ENCODE data around the gene UCK2.

DNA sequence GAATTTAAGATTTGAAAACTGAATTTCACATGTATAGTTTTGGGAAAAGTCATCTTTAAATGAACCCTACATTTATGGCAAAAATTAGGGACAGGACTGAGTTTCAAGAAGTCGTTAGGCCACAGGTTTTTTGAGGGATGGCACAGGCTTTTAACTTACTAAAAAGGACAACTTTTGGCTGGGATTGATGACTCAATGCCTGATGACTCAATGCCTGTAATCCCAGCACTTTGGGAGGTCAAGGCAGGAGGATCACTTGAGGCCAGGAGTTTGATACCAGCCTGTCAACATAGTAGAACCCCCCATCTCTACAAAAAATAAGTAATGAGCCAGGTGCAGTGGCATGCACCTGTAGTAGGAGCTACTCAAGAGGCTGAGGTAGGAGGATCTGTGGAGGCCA, 15.9 kb downstream of the UCK2 start:
- no peak for TF ChIP-seq HDGF (IDR thresholded peaks at IDR 0.05; ENCODE audit: borderline replicate concordance)
- no peak for TF ChIP-seq ZNF384 (IDR thresholded peaks at IDR 0.05)
- TF ChIP-seq SP1 (IDR thresholded peaks at IDR 0.05): no peak
- TF ChIP-seq FOXA1 (IDR thresholded peaks at IDR 0.05): no peak
- TF ChIP-seq, protein P1, sequence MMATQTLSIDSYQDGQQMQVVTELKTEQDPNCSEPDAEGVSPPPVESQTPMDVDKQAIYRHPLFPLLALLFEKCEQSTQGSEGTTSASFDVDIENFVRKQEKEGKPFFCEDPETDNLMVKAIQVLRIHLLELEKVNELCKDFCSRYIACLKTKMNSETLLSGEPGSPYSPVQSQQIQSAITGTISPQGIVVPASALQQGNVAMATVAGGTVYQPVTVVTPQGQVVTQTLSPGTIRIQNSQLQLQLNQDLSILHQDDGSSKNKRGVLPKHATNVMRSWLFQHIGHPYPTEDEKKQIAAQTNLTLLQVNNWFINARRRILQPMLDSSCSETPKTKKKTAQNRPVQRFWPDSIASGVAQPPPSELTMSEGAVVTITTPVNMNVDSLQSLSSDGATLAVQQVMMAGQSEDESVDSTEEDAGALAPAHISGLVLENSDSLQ (IDR thresholded peaks at IDR 0.05): no peak
- TF ChIP-seq NFRKB (IDR thresholded peaks at IDR 0.05): no peak
- no peak for TF ChIP-seq TARDBP (IDR thresholded peaks at IDR 0.05)

Data from HEK293T (cell line).